AG09319 (cell line): ENCODE measurements around the gene PRG2.
"Not testable (repeated sequence)": the region's sequence is repeated elsewhere in the genome, so short reads cannot be mapped to it uniquely, and the experiment has no call there.

Experiments used
- DNase-seq: peaks from one replicate; pipeline ENCODE4 v3.0.0-alpha.2; 2010; ENCODE audit warnings: low read depth; ENCODE audit errors: extremely low read depth
- TF ChIP-seq, protein P1 (sequence below): IDR thresholded peaks from 2 replicates; pipeline ENCODE4 v1.5.1; 2011; ENCODE audit warnings: low read depth, mild to moderate bottlenecking, inconsistent platforms, low read length, moderate library complexity

PRG2 gene

DNA sequence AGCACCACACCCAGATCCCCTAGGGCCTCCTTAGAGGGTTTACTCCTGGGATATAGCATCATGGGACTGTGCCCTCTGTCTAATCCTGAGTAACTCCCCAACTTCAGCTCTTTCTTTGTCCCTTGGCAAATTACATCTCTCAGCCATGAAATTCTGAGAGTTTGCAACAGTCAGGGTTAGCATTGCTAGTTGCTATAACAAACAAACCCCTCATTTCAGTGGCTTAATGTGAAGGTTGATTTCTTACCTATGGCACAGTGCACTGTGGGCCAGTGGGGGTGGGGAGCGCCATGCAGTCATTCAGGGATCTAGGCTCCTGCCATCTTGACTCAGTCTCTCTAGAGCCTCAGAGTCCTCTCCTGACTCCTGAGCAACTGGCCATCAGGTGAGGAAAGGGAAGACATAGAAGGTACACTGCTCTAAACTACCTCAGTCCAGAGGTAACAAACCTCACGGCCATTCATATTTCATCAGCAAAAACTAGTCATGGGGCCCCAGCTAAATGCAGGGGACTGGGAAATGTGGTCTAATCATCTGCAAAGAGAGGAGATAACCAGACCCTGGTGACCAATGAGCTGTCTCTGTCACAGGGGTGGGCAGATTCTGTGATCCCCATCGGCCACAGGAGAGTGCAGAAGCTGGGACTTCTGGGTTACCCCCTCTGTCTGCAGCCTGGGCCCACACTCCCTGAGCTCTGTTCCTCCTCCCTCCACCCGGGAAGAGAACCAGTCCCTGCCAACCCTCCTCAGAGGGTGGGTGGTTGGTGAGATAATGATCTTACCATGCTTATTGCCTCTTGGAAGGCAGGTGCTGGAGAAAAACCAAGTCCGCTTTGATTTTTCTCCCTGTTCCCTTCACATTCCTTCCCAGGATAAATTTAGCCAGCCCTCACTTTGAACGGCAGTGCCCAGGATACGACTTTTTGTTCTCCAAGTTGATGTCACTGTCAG, 27.0 kb downstream of the PRG2 start:
- no peak for DNase-seq
- TF ChIP-seq, protein P1, sequence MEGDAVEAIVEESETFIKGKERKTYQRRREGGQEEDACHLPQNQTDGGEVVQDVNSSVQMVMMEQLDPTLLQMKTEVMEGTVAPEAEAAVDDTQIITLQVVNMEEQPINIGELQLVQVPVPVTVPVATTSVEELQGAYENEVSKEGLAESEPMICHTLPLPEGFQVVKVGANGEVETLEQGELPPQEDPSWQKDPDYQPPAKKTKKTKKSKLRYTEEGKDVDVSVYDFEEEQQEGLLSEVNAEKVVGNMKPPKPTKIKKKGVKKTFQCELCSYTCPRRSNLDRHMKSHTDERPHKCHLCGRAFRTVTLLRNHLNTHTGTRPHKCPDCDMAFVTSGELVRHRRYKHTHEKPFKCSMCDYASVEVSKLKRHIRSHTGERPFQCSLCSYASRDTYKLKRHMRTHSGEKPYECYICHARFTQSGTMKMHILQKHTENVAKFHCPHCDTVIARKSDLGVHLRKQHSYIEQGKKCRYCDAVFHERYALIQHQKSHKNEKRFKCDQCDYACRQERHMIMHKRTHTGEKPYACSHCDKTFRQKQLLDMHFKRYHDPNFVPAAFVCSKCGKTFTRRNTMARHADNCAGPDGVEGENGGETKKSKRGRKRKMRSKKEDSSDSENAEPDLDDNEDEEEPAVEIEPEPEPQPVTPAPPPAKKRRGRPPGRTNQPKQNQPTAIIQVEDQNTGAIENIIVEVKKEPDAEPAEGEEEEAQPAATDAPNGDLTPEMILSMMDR: no peak

DNA sequence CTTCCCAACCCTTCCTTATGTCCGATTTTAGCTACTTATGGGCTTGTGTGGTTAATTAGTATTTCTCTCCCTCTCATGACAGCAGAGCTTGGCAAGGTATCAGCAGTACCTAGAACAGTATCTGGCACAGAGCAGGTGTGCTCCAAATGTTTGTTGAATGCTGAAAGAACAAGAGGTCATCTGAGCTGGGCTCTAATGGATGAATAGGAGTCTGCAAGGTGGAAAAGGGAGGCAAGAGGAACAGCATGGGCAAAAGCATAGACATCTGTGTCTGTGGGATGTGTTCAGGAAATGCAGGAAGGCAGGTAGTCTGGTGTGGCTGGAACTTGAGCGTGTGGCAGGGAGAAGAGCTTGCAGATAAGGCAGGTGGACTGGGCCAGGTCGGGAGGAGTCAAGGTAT, 28.5 kb downstream of the PRG2 start:
- no peak for DNase-seq
- TF ChIP-seq, protein P1: no peak

DNA sequence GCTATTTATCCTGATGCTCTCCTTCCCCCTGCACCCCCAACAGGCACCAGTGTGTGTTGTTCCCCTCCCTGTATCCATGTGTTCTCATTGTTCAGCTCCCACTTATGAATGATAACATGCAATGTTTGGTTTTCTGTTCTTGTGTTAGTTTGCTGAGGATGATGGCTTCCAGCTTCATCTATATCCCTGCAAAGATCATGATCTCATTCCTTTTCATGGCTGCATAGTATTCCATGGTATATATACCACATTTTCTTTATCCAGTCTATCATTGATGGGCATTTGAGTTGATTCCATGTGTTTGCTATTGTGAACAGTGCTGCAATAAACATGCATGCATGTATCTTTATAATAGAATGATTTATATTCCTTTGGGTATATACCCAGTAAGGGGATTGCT, 29.0 kb downstream of the PRG2 start:
- DNase-seq: not testable (repeated sequence)

DNA sequence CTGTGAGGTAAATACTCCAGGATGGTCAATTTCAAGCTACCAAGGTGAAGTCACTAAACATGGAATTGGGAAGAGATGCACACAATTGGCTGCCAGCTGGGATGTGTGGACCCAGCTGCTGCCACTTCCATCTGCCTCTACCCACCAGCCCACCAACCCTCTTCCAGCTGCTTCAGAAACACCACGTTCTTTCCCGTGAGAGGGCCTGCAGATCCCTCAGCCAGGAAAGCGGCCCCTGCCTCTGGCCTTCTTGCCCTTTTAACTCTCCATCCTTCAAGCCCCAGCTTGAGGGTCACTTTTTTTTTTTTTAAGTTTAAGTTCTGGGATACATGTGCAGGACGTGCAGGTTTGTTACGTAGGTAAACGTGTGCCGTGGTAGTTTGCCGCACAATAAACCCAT, 29.5 kb downstream of the PRG2 start:
- TF ChIP-seq, protein P1: no peak
- no peak for DNase-seq

DNA sequence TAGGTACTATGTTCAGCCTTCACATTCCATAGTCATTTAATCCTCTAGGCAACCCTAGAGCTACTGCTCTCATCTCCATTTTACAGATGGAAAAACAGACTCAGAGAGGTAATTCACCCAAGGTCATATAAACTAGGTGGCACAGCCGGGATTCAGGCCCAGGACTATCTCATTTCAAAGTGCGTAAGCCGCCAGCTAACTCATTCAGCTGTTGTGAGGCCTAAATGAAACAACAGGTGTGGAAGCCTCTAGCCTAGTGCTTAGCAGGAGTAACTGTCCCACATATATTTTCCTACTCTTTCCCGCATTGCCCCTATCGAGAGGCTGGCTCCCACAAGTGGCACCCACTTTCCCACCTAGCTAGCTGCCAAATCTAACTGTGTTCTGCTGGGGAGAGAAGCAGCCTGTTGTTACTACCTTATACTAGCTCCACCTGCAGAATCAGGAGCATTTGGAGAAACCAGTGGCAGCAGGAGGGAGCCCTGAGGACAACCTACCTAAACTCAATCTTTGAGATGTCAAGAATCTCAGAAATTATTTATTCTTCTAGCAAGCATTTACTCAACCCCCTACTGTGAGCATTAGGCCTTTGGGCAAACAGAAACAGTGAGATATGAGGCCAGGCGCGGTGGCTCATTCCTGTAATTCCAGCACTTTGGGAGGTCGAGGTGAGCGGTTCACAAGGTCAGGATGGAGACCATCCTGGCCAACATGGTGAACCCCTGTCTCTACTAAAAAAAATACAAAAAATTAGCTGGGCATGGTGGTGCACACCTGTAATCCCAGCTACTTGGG, 30.4 kb downstream of the PRG2 start:
- no peak for DNase-seq
- TF ChIP-seq, protein P1: no peak

DNA sequence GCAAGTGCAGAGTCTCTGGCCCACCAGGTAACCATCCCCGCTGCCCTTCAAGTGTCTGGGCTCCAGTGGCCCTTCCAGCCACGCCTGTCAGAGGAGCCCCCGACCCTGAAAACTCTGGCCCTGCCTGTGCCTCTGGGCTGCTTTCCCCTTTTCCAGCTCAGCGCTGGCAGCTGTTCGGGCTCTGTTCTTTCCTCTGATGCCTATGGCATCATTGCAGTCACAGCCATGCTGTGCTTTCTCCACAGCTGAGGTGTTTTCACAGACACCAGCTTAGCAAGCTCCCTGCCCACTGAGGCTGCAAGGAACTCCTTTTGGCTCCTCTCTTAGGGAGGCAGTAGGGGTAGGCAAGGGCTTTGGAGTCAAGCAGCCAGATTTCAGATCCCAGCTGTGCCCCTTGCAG, 31.1 kb downstream of the PRG2 start:
- TF ChIP-seq, protein P1: no peak

DNA sequence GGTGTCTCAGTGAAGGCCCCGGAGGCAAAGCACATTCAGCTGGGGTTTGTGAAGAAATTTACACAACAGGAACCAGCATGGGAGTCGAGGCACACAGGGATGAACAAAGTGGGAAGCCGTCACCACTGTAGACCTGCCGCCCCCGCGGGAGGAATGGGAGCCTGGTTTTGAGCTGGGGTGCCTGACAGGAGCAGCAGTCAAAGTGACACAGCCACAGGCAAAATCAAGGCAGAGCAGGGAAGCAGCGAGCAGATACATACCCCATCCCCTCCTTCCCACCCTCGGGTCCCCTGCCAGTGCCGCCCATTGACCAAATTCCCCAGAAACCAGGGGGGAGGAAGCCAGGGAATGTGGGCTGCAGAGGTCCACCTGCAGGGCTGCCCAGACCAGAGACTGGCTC, 31.5 kb downstream of the PRG2 start:
- TF ChIP-seq, protein P1: no peak
- no peak for DNase-seq

More for the DNA sequence above, 31.1 kb downstream of the PRG2 start:
- DNase-seq: no peak
